Measurements from ENCODE around the gene IRF2BPL.
"Not testable (repeated sequence)": the region's sequence is repeated elsewhere in the genome, so short reads cannot be mapped to it uniquely, and the experiment has no call there.

The IRF2BPL gene

DNA sequence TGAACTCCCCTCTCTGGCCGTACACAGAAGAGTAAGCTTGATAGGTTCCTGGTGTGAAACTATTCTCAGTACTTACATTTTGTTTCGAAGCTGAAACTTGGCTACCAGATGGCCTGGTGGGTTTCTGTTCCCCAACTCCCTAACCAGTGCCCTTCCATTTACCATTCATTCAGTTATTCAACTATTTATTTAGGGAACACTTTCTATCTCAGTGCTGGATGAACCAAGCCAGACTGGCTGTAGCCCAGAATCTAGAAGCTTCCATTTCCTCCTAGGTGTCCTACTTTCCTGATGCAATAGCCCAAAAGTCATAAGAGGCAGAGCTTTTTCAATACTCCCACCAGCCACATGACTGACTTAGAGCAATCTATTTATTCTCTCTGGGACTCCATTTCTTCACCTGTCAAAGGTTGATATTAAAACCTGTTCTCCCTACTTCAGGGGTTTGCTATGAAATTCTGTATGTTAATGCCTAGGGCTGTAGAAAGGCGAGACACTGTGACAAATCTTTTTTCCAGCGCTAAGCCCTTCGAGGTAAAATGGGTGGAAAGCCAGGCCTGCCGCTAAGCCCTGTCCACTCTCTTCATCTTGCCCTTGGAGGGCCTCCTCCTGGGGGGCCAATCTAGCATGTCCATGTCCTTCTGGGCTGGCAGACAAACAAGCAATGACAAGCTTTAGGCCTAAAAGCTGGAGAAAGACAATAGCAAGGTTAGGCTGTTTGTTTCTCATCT lies 8.1 kb upstream of the IRF2BPL start:
- in situ Hi-C loops (cut with MboI; ENCODE audit: low sequenced_read_pairs) = no loop called here

DNA sequence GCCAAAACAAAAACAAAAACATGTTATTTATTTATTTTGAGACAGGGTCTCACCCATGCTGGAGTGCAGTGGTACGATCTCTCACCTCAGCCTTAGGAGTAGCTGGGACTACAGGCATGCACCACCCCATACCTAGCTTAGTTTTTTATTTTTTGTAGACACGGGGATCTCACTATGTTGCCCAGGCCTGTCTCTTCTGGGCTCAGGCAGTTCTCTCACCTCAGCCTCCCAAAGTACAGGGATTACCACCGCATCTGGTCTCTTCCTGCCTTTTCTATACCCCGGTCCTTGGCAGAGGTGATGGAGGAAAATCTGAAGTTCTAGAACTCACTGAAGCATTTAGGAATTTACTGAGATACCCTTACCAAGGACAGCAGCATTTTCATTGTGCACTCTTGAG lies 6.8 kb upstream of the IRF2BPL start:
- in situ Hi-C loops (cut with MboI; ENCODE audit: low sequenced_read_pairs) = no loop called here

DNA sequence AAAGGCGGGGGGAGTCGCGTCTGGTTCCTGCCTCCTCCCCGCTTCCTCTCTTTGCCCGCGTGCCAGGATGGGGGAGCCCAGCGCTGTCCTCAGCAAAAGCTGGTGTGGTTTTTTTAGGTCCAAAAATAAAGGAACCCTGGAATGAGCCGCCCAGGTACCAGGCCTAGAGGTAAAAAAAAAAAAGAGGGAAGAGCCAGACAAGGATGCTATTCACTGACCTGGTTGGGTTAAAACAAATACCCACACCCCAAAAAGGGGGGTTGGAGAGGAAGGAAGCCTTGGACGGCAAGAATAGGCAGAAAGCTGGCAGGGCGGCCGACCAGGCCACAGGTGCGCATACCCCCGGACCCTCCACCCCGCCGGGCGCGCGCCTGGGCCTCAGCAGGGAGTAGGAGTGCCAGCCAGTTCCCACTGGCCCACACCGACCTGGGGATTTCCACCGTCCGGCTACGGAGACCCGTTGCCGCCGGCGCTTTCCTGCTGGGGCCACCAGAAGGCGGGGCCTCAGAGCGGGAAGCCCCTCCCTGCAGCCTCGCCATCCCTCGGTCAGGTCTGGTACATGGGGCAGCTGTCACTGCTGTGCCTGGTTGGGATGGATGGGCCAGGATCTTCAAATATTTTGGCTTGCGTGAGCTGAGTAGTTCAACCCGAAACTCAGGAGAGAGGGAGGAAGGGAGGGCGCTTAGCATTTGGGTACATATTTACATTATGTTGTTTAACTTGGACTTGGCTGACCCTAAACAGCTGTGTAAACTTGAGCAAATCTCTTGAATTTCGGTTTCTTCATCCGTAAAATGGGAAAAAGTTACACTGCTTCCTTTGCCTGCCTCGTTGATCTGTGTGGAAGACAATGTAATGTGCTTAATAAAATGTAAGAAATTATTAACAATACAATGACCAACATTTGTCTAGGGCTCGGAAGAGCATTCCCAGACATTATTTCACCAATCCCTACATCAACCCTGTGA lies 5.4 kb upstream of the IRF2BPL start:
- in situ Hi-C loops (cut with MboI; ENCODE audit: low sequenced_read_pairs) = no loop called here

DNA sequence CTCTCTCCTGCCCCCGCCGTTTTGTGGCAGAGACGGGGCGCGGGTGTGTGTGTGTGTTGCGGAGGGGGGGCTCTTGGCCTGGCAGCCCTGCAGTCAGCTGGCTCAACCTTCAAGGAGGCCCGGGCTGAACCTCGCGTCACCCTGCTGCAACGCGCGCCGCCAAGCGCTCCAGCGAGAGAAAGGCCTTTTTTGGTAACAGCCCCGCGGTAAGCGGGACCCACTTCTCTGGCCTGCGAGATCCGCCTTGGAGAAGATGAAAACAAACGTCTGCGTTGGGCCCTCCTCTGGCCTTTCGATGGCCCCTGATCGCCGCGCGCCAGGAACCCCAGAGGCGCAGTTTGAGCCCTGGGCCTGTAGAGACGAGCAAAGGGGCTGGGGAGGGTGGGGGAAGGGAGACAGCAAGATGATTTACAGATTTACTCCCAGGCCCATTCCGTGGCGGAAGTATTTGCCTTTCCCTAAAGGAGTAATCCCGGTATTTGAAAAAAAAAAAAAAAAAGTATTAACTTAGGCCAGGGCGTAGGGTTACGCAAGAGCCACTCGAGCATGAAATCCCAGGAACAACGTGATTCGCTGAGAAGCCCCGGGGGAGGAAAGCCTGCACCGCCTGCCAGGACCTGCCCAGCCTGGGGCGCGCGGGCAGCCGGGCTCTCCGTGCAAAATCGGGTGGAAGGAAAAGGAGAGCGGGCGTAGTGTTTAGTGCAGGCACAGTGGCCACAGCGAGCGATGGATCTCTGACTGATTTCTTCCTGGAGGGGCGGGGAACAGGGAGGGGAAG lies 4.5 kb upstream of the IRF2BPL start:
- in situ Hi-C loops (cut with MboI; ENCODE audit: low sequenced_read_pairs) = no loop called here

DNA sequence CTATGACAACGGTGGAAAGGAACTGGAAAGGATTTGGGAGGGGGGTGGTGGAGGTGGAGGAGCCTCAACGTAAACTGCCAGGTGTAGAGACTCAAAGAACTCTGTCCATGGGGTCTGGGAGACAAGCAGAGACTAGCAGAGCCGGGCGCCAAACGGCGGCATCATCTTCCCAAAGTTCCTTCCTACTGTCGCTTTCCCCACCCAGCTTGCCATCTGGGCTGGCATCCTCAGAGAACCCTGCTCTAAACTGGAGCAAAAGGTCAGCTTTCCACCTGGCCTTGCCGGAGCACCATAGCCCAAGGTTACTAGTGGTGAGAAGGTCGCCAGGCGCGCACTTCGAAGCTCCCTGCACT lies 4.0 kb upstream of the IRF2BPL start:
- in situ Hi-C loops (cut with MboI; ENCODE audit: low sequenced_read_pairs) = no loop called here

DNA sequence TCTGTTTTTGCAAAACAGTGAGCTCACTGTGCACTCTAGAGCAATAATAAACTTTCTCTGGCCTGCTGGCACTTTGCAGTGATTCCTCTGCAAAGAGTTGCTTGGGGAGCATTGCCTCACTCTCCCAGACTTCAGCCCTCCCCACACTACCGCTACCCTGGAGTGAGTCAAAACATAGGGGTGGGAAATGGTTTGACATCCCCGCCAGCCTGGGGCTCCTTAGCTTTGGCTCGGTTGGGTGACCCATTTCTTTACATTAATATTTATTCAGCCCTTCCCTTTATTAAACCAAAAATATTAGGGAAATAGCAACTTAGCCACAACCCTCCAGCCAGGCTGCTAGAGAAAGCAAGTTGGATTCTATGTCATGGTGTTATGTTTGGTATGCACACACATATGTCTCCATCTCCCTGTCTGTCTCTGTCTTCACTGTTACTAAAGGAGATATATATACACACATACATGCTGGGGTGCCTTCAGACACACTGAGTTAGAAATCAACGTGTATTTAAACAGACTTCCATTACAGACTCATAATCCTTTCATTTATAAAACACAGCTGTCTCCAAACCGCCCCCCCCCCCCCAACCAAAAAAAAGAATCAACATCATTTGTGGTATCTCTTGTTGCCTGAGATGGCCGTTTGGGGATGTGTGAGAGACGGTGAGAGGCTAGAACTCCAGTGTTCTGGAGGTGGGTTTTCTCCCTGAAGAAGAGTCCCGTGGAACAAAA lies 3.4 kb upstream of the IRF2BPL start:
- in situ Hi-C loops (cut with MboI; ENCODE audit: low sequenced_read_pairs) = no loop called here

DNA sequence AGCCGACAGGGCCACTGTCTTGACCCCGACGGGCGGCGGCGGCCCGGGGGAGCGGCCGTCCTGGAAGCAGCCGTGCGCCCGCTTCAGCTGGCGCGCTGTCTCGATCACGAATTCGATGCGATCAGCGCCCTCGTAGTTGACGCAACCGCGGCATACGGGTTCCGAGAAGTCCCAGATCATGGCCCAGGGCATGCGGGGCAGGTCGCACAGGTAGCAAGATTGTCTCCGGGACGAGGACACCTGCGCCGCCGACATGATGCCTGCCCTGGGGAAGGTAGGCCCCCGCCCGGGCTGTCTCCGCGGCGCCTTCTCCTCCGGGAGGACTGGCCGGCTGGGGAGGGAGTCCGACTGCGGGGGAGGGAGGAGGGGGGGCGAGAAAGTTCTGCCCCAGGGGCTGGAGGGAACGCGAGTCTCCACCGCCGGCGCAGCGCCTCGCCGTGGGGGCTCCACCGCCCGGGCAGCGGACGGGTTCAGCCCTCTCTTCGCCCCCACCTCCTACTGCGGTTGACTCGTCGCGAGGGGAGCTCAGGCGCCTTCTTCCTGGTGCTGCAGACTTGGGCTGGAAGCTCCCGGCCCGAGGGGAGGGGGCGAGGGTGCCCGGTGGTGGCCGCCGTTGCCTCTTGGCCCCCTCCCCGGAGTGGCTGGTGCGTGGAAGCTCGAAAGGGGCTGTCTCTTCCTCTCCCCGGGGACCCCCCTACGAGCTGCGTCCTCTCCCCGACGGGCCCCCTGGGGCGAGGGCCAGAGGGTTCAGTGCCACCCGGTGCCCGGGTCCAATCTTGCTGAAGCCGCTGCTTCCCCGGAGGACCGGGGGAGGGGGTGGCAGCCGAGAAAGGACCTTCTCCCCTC lies 747 bp downstream of the IRF2BPL start:
- in situ Hi-C loops (cut with MboI; ENCODE audit: low sequenced_read_pairs) = no loop called here

DNA sequence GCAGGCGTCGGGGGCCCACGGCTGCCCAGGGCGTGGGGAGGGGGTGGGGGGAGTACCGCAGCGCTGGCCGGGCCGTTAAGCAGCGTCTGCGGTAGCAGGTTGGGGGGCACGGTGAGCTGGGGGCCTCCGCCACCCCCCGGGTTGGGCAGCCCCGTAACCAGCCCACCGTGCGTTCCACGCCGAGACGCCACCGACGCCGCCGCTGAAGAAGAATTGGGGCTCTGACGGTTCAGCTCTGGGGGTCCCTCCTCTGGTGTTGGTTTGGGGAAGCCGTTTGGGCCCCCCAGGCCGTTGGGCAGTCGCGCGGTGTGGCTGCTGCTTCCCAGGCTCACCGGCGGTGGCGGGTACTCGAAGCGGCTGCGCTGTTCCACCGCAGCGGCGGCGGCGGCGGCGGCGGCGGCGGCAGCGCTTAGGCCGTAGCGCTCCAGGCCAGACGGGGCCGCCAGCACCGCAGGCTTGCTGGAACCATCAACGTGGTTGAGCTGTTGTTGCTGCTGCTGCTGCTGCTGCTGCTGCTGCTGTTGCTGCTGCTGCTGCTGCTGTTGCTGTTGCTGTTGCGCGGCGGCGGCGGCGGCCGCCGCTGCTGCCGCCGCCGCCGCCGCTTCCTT lies 1.5 kb downstream of the IRF2BPL start:
- in situ Hi-C loops (cut with MboI; ENCODE audit: low sequenced_read_pairs) = no loop called here

DNA sequence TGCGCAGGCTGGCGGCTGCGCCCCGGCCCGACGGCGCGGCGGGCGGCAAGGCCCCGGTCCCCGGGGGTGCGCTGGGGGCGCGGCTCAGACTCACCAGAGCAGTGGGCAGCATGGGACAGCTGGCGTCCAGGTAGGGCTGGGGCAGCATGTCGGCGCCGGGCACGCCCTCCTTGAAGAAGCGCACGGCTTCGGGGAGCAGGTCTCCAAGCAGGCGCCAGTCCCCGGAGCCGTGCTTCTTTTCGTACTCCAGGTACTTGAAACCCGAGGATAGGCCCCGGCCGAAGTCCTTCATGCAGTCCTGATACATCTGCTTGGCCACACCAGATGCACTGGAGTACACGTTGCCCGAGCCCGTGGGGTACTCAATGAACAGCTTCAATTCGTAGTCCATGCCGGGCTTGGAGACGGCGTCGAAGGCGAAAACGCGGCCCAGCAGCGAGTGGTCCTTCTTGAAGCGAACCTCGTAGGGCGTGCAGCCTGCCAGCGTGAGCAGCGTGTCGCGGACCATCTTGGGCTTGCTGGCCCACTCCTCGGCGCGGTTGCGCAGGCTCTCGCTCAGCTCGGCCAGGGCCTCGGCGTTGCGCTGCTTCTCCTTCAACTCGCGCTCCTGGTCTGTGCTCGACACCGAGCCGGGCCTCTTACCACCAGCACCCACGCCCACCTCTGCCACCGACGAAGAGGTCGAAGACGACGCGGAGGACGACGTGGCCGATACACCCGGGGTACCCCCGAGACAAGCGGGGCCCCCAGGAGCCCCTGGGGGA lies 2.2 kb downstream of the IRF2BPL start:
- in situ Hi-C loops (cut with MboI; ENCODE audit: low sequenced_read_pairs) = no loop called here

DNA sequence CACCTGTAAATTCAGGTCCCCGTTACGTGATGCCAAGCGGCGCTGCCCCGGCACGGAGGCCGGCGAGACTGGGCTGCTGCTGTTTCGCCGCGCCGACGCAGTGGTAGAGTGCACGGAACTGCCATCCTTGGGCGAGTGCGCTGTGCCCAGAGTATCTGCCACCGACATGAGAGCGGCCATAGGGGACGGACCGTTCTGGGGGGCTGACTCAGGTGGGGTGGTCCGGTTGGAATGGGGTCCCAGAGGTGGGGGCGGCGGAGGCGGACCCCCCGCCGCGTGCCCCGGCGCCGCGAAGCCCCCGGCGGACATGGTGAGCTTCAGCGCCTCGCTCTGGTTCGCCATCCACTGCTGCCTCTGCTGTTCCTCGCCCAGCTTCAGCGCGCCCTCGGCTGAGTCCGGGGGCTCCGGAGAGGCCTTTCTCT lies 2.8 kb downstream of the IRF2BPL start:
- in situ Hi-C loops (cut with MboI; ENCODE audit: low sequenced_read_pairs) = no loop called here

DNA sequence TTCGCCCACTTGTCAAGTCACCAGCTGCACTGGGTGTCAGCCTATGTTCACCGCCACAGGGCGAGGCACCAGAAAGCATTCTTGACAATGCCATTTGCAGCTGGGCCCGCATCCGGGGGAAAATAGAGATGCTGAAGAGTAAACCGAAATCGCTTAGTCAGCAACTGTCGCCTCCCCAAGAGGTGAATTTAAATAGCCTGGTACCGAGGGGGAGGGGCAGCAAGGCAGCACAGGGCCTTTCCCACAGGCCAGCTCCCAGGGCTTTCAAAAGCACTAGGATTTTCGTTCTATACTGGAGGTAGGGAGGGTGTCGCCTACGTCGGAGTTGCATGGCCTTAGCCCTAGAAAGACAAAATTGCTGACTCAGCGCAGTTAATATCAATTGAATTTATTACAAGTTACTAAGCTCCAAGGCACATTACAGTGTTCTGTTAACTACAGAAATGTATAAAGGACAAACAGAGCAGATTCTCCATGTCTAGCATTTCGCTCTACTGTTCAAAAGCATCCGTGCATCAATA lies 4.3 kb downstream of the IRF2BPL start:
- in situ Hi-C loops (cut with MboI; ENCODE audit: low sequenced_read_pairs) = no loop called here

DNA sequence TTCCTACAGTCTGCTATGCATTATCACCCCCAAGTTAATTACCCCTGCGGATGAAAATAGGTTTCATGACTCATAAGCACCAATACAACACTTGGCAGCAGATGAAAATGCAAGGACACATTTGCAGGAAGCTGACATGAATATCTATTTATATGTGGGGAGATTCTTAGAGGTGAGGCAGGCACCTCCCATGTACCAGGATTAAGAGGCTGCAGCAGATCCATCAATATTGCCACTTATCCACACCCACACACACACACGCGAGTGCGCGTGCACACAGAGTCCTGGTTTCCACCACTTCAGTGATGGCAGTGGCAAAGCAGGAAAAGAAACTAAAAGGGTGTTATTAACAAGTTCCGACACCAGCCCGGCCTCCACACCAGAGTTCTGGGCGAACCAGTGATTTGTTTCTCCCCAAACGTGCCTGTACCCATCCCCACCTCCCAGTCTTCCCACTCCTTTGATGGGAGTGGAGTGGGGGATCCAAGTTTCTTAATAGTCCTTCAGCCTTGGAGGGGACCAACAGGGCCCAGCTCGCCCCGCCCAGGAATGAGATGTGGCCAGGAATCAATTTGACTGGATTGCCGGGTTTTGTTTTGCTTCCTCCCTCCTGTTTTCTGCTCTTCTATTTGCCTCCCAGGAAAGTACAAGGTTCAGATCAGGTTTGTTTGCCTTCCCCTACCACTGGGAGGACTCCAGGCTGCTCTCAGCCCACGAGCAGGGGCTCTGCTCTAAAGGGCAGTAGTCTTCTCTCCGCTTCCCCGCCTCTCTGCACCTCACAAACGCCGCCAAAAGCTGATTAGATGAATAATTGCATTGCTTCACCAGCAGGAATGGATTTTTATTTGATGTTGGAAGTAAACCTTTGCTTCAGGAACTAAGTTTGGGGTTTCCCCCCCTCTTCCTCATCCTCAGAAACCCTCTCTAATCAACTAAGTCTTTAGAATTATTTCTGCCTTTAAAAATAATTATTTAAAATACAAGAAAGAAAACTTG lies 5.2 kb downstream of the IRF2BPL start:
- in situ Hi-C loops (cut with MboI; ENCODE audit: low sequenced_read_pairs) = no loop called here

DNA sequence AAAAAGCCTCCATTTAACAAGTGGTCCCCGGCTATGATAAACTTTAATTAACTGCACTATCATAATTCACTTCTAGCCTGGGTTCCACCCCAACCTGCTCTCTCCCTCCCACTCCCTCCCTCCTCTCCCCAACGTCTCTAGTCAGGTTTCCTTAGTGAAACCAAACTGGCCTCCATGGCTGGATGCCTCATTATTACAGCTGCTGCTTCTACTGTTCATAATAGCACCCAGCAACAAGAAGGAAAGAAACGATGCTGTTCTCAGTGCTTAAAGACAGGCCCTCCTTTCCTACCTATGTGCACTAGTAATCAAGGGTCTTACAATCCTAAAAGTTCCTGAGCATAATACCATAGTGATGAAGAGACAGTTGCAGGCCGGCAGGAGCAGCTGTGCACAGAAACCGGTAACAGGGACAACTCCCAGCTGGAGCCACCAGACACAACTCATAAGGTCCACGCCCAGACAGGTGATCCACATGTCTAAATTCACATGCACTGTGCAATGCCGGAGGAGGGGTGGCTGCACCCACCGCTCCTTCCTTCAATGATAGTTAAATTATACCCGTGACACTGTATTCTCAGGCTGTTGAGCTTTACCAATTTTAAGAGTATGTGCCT lies 6.2 kb downstream of the IRF2BPL start:
- in situ Hi-C loops (cut with MboI; ENCODE audit: low sequenced_read_pairs) = no loop called here

DNA sequence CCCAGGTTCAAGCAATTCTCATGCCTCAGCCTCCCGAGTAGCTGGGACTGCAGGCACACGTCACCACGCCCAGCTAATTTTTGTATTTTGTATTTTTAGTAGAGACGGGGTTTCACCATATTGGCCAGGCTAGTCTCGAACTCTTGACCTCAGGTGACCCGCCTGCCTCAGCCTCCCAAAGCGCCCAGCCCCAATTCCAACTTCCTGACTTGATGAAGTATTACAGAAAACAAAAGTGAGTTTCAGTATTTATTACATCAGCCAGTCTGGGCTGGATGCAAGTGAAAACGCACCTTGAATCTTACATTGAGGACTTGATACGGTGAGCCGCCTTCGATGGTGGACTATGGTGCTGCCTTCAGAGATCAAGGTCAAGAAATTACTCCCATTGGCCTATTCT lies 7.1 kb downstream of the IRF2BPL start:
- in situ Hi-C loops (cut with MboI; ENCODE audit: low sequenced_read_pairs) = not testable (repeated sequence)

DNA sequence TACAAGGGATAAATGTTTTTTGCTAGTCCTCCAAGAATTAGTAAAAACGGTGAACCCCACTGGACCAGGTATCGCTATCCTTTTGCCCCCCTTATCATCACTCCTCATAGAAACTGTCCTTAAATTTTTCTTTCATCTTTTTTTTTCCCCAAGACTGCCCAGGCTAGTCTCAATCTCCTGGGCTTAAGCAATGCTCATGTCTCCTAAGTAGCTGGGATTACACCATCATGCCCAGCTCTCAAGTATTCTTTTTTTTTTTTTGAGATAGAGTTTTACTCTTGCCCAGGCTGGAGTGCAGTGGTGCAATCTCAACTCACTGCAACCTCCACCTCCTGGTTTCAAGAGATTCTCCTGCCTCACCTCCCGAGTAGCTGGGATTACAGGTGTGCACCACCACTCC lies 9.7 kb downstream of the IRF2BPL start:
- in situ Hi-C loops (cut with MboI; ENCODE audit: low sequenced_read_pairs) = no loop called here

DNA sequence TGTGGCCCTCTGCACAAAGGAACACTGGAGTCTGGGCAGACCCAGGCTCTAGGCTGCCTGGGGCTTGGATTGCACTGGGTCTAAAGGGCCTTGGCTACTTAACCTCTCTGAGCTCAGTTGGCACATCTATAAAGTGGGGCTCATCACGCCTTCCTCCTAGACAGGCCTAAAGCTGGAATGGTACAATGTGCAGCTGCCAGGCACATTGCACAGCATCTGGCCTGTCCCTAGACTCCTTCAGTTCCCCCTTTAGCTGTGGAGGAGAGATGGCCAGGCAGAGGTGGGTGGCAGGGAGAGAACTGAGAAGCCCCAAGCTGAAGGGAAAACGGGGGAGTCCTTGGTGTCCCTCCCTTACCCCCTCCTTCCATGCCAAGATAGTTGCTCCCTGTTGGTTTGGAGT lies 10.8 kb downstream of the IRF2BPL start:
- in situ Hi-C loops (cut with MboI; ENCODE audit: low sequenced_read_pairs) = no loop called here

DNA sequence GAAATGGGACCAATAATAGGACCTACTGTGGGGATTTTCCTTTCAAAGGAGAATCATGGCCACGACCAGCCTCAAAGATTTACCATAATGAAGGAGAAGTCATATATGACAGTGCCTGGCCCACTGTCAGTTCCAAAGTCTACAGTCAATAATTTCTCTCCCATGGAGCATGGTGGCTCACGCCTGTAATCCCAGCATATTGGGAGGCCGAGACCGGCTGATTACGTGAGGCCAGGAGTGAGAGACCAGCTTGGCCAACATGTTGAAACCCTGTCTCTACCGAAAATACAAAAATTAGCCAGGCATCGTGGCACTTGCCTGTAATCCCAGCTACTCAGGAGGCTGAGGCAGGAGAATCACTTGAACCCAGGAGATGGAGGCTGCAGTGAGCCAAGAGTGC lies 13.8 kb downstream of the IRF2BPL start:
- in situ Hi-C loops (cut with MboI; ENCODE audit: low sequenced_read_pairs) = no loop called here

Measured in HL-60/S4 treated with phorbol 12-myristate 13-acetate at 8.2 ng/mL for 4 days and 3 days (cell line).